HepG2 (cell line): ENCODE data around the gene NES. TPM values are rescaled to one million over a fixed set of nuclear protein-coding genes. Genes with fewer than 3 reads are reported as not detected.

Experiments used
- CCAR2 ChIP-seq: fragments of 200-400 bp; formaldehyde crosslinking; optimal IDR thresholded peaks from 2 replicates; pipeline ENCODE3; 2018; ENCODE audit warnings: low read depth, mild to moderate bottlenecking, low read length, moderate library complexity
- DNMT3B ChIP-seq: conservative IDR thresholded peaks from 2 replicates; pipeline ENCODE4 v1.6.1; 2016; ENCODE audit warnings: missing biosample characterization, control low read depth
- DPF2 ChIP-seq: sonication (generic); formaldehyde crosslinking; IDR thresholded peaks from 2 replicates; pipeline ENCODE4 v1.4.0; 2020; ENCODE audit warnings: mild to moderate bottlenecking, low read depth, missing genetic modification reagents, borderline replicate concordance
- GRHL1 ChIP-seq: sonication (generic); formaldehyde crosslinking; conservative IDR thresholded peaks from 2 replicates; pipeline ENCODE4 v1.8.0; 2022; ENCODE audit warnings: missing genetic modification reagents
- KDM3A ChIP-seq: IDR thresholded peaks from 2 replicates; pipeline ENCODE4 v1.6.1; 2018; ENCODE audit warnings: low read depth, missing compliant biosample characterization
- KLF16 ChIP-seq, 2 experiments: sonication (generic) in 1 of 2; formaldehyde crosslinking in 1 of 2; IDR thresholded peaks; 2 replicates each; pipeline versions ENCODE4 v1.6.1 to v1.8.0; 2016 to 2023; ENCODE audit warnings: missing genetic modification reagents in 2 of 2, missing compliant biosample characterization in 1 of 2
- MYC ChIP-seq: sonication (generic); formaldehyde crosslinking; IDR thresholded peaks from 2 replicates; pipeline ENCODE4 v1.9.0; 2021; ENCODE audit warnings: missing genetic modification reagents, borderline replicate concordance
- NR2F6 ChIP-seq, 2 experiments: IDR thresholded peaks; 2 replicates each; pipeline ENCODE4 v1.6.1; 2016; ENCODE audit warnings: antibody characterized with exemption in 1 of 2, mild to moderate bottlenecking in 1 of 2
- RCOR2 ChIP-seq: IDR thresholded peaks from 2 replicates; pipeline ENCODE4 v1.6.1; 2016; ENCODE audit warnings: missing biosample characterization, missing genetic modification reagents
- SAFB2 ChIP-seq: sonication (generic); formaldehyde crosslinking; IDR thresholded peaks from 2 replicates; pipeline ENCODE4 v1.5.1; 2020; ENCODE audit warnings: missing genetic modification reagents, low read depth, mild to moderate bottlenecking, borderline replicate concordance
- STAT6 ChIP-seq: sonication (generic); formaldehyde crosslinking; IDR thresholded peaks from 2 replicates; pipeline ENCODE4 v1.4.0; 2020; ENCODE audit warnings: missing genetic modification reagents, mild to moderate bottlenecking, borderline replicate concordance
- TBL1XR1 ChIP-seq: fragments of 150-350 bp; IDR thresholded peaks from 2 replicates; pipeline ENCODE4 v1.6.1; 2014; ENCODE audit warnings: borderline replicate concordance, low read length; ENCODE audit not compliant: partially characterized antibody
- WIZ ChIP-seq: sonication (generic); formaldehyde crosslinking; IDR thresholded peaks from 2 replicates; pipeline ENCODE4 v1.5.1; 2020; ENCODE audit warnings: mild to moderate bottlenecking, missing genetic modification reagents
- ZFP1 ChIP-seq: IDR thresholded peaks from 2 replicates; pipeline ENCODE4 v1.6.1; 2016
- ZFP82 ChIP-seq: sonication (generic); formaldehyde crosslinking; IDR thresholded peaks from 2 replicates; pipeline ENCODE4 v1.5.1; 2020; ENCODE audit warnings: mild to moderate bottlenecking, missing genetic modification reagents, borderline replicate concordance
- ZNF329 ChIP-seq: sonication (generic); formaldehyde crosslinking; IDR thresholded peaks from 2 replicates; pipeline ENCODE4 v1.9.0; 2021; ENCODE audit warnings: low read depth, mild to moderate bottlenecking, missing genetic modification reagents
- ZNF331 ChIP-seq: sonication (generic); formaldehyde crosslinking; IDR thresholded peaks from 2 replicates; pipeline ENCODE4 v1.4.0; 2020; ENCODE audit warnings: missing genetic modification reagents
- ZSCAN5A ChIP-seq: sonication (generic); formaldehyde crosslinking; IDR thresholded peaks from 2 replicates; pipeline ENCODE4 v1.8.0; 2022; ENCODE audit warnings: mild to moderate bottlenecking, missing genetic modification reagents, borderline replicate concordance
- ZZZ3 ChIP-seq: sonication (generic); formaldehyde crosslinking; IDR thresholded peaks from 2 replicates; pipeline ENCODE4 v1.4.0; 2020; ENCODE audit warnings: missing genetic modification reagents, mild to moderate bottlenecking, borderline replicate concordance
- polyA plus RNA-seq, 8 experiments: library from polyadenylated mRNA; depleted of rRNA in 3 of 8; stranded (reverse) in 7 of 8; unstranded in 1 of 8; fragments of >200 nt; fragmentation: Illumina TruSeq in 4 of 8; extraction: Trizol in 4 of 8; gene quantifications; 2 replicates each; pipeline versions ENCODE4 v1.2.1 to v1.2.3, GENCODE V29; 2011 to 2016; ENCODE audit warnings: low read depth in 4 of 8, missing spikeins in 1 of 8, mixed read lengths in 1 of 8; ENCODE audit not compliant: insufficient read depth in 1 of 8
- total RNA-seq, 5 experiments: library from RNA; depleted of rRNA; stranded (reverse); fragments of >200 nt; fragmentation: Illumina TruSeq; extraction: Trizol; gene quantifications; 2 replicates each; pipeline ENCODE4 v1.2.3, GENCODE V29; 2016; ENCODE audit warnings: low read depth in 1 of 5
- TF ChIP-seq, protein P1 (sequence below): sonication (generic); formaldehyde crosslinking; IDR thresholded peaks from 2 replicates; pipeline ENCODE4 v1.4.0; 2020; ENCODE audit warnings: missing genetic modification reagents, borderline replicate concordance

Gene NES
- total and polyA plus RNA-seq, 2 of the 13 experiments (the other 11 are each of a cell fraction or from before 2014, with no cell fraction given): 1.7 to 16.6 TPM

GRCh38 chr1:156677616-156678596 lies 699 bp upstream of the NES start (continued):
- TF ChIP-seq, protein P1, sequence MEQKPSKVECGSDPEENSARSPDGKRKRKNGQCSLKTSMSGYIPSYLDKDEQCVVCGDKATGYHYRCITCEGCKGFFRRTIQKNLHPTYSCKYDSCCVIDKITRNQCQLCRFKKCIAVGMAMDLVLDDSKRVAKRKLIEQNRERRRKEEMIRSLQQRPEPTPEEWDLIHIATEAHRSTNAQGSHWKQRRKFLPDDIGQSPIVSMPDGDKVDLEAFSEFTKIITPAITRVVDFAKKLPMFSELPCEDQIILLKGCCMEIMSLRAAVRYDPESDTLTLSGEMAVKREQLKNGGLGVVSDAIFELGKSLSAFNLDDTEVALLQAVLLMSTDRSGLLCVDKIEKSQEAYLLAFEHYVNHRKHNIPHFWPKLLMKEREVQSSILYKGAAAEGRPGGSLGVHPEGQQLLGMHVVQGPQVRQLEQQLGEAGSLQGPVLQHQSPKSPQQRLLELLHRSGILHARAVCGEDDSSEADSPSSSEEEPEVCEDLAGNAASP (CRISPR knock-in tag): no peak
- TF ChIP-seq WIZ (no peak), CCAR2 (no peak), STAT6 (CRISPR knock-in tag) (no peak), KDM3A (CRISPR knock-in tag) (no peak), KLF16 (CRISPR knock-in tag; IDR thresholded peaks at IDR 0.05) (0 out of 4 replicates have a peak, but pooled peaks of 1 of the 2 experiments have one; percentile 39), ZFP1 (no peak), NR2F6 (IDR thresholded peaks at IDR 0.05) (no peak), NR2F6 (CRISPR knock-in tag; IDR thresholded peaks at IDR 0.05) (no peak), ZSCAN5A (no peak), ZFP82 (no peak), SAFB2 (CRISPR knock-in tag) (no peak), ZZZ3 (CRISPR knock-in tag) (no peak), MYC (CRISPR knock-in tag) (no peak), DNMT3B (CRISPR knock-in tag) (no peak), ZNF331 (CRISPR knock-in tag) (0 out of 2 replicates have a peak, but pooled peaks have one; percentile 15), GRHL1 (CRISPR knock-in tag) (no peak), RCOR2 (no peak), TBL1XR1 (no peak), ZNF329 (CRISPR knock-in tag) (no peak), DPF2 (CRISPR knock-in tag) (no peak)
